SJCRH30 (cell line): ENCODE results near the gene RALGAPA1. TPM values are rescaled to one million over a fixed set of nuclear protein-coding genes. Genes with fewer than 3 reads are reported as not detected.
"Not testable (repeated sequence)": the region's sequence is repeated elsewhere in the genome, so short reads cannot be mapped to it uniquely, and the experiment has no call there.

ENCODE experiments used
- DNase-seq, 2 experiments: peaks; one replicate each; pipeline ENCODE4 v3.0.0-alpha.2; 2015 to 2020
- H3K27ac ChIP-seq: fragments of 250-450 bp; sonication (Bioruptor Pico); 2 replicates; pipeline ENCODE4 v1.5.1; 2020; ENCODE audit warnings: mild to moderate bottlenecking, moderate library complexity
- H3K27me3 ChIP-seq: fragments of 250-450 bp; sonication (Bioruptor Pico); 2 replicates; pipeline ENCODE4 v1.5.1; 2020; ENCODE audit warnings: mild to moderate bottlenecking, moderate library complexity
- H3K36me3 ChIP-seq: fragments of 250-450 bp; sonication (Bioruptor Pico); 2 replicates; pipeline ENCODE4 v1.5.1; 2020; ENCODE audit warnings: mild to moderate bottlenecking, moderate library complexity
- H3K4me1 ChIP-seq: fragments of 250-450 bp; sonication (Bioruptor Pico); 2 replicates; pipeline ENCODE4 v1.5.1; 2020; ENCODE audit warnings: mild to moderate bottlenecking, moderate library complexity
- H3K4me3 ChIP-seq: fragments of 250-450 bp; sonication (Bioruptor Pico); 2 replicates; pipeline ENCODE4 v1.5.1; 2020; ENCODE audit warnings: mild to moderate bottlenecking, moderate library complexity
- H3K9me3 ChIP-seq: fragments of 250-450 bp; sonication (Bioruptor Pico); replicated peaks from 2 replicates; pipeline ENCODE4 v1.5.1; 2020; ENCODE audit warnings: mild to moderate bottlenecking, moderate library complexity
- total RNA-seq: library from RNA; depleted of rRNA; stranded (reverse); fragments of >200 nt; shearing (Covaris generic); gene quantifications from 2 replicates; pipeline ENCODE4 v1.2.3, GENCODE V29; 2014

Gene RALGAPA1
- total RNA-seq, 1 experiment from 2014 or later = 25.9 TPM

- no peaks in the 10 kb centered on the region for H3K27me3 ChIP-seq
- no peak for DNase-seq
- H3K4me3 ChIP-seq = no peak overlapping the region
- H3K9me3 ChIP-seq = no peaks in the 10 kb centered on the region
- peaks cover 5% of the 10 kb centered on the region; the same call in 1 of the 2 replicates for H3K36me3 ChIP-seq
- no peaks in the 10 kb centered on the region for H3K4me1 ChIP-seq
- H3K27ac ChIP-seq = no peak overlapping the region
These were observed 49.0 kb downstream of the RALGAPA1 start for GRCh38 chr14:35760143-35760542.

GRCh38 chr14:35758523-35759129 lies 50.5 kb downstream of the RALGAPA1 start:
- Histone ChIP-seq H3K4me3 (no peak overlapping the region), H3K27me3 (no peaks in the 10 kb centered on the region), H3K27ac (no peak overlapping the region), H3K4me1 (no peaks in the 10 kb centered on the region), H3K36me3 (peaks cover 13% of the 10 kb centered on the region; the same call in 1 of the 2 replicates), H3K9me3 (no peaks in the 10 kb centered on the region)
- DNase-seq = no peak

DNA sequence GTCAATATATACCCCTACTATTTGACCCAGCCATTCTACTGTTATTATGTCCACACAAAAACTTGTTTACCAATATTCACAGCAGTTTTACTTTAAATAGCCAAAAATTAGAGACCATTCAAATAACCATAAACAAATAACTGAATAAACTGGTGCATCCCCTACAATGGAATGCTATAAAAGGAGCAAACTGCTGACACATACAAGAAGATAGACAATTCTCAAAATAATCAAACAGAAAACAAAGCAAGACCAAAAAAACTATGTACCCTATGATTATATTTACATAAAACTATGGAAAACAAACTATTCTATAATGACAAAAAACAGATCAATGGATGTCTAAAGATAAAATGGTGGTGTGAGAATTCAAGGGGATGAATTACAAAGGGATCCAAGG lies 54.4 kb downstream of the RALGAPA1 start:
- no peak overlapping the region for H3K4me3 ChIP-seq
- no peaks in the 10 kb centered on the region for H3K4me1 ChIP-seq
- no peak overlapping the region for H3K27ac ChIP-seq
- peaks cover 13% of the 10 kb centered on the region; the same call in 1 of the 2 replicates for H3K36me3 ChIP-seq
- DNase-seq = no peak
- H3K9me3 ChIP-seq = no peaks in the 10 kb centered on the region
- no peaks in the 10 kb centered on the region for H3K27me3 ChIP-seq

- H3K9me3 ChIP-seq = no peaks in the 10 kb centered on the region
- peaks cover 13% of the 10 kb centered on the region; the same call in 1 of the 2 replicates for H3K36me3 ChIP-seq
- DNase-seq = no peak
- no peaks in the 10 kb centered on the region for H3K27me3 ChIP-seq
- H3K4me1 ChIP-seq = no peaks in the 10 kb centered on the region
- H3K4me3 ChIP-seq = no peak overlapping the region
- no peak overlapping the region for H3K27ac ChIP-seq
These were observed 56.7 kb downstream of the RALGAPA1 start for GRCh38 chr14:35752380-35752779.

DNA sequence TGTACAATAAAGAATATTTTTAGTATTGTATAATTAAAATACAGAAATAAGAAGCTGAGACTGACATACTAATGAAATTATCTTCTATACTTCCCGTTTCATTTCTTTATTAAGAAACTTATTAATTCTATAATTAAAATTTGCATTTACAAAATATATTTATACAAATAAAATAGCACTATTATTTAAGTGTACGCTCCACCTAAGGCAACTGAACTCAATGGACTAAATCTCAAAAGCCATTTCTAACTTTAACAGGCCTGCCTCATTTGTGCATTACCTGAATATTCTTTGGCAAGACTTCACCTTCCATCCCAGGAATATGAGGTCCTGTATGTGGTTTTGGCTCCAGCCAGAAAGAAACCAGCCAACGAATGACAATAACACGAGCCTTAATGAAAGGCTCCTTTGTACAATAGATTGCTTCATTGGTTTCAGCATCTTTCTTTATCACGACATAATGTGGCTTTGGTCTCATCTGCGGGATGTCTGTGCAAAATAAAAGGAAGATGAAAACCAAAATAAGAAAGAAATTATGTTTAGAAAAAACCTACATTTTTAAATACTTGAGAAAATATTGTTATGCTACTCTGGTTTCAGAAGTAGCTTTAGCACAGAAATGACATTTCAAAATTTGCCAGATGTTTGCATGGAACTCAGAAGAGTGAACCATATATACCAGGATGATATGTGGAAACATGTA lies 58.7 kb downstream of the RALGAPA1 start:
- no peaks in the 10 kb centered on the region for H3K9me3 ChIP-seq
- no peaks in the 10 kb centered on the region for H3K27me3 ChIP-seq
- H3K4me3 ChIP-seq = no peak overlapping the region
- H3K27ac ChIP-seq = no peak overlapping the region
- DNase-seq = no peak
- H3K4me1 ChIP-seq = no peaks in the 10 kb centered on the region
- H3K36me3 ChIP-seq = peaks cover 10% of the 10 kb centered on the region; the same call in 1 of the 2 replicates

- Histone ChIP-seq H3K36me3 (0 out of 2 replicates have a peak, but pooled peaks cover 3% of the 10 kb centered on the region), H3K4me3 (no peak overlapping the region), H3K27me3 (no peaks in the 10 kb centered on the region), H3K4me1 (no peaks in the 10 kb centered on the region), H3K9me3 (no peaks in the 10 kb centered on the region), H3K27ac (no peak overlapping the region)
- DNase-seq = no peak
These were observed 61.7 kb downstream of the RALGAPA1 start for GRCh38 chr14:35747379-35747778.

DNA sequence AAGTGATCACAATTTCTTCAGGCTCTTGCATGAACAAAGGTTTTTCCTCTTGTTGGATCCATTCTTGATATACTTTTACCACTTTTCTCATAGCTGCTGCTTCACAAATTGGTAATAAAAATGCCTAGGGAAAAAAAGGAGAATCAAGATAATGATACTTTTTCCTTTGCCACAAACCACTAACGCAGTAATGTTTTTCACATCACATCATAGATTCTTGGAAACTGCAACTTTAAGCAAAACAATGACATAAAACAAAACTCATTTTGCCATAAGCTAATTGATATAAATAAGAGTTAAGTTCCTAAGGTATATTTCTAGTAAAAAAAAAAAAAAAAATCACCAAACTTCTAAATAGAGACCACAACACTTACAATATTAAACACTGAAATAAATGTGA lies 66.7 kb downstream of the RALGAPA1 start:
- H3K9me3 ChIP-seq = no peaks in the 10 kb centered on the region
- no peak overlapping the region for H3K27ac ChIP-seq
- H3K4me1 ChIP-seq = no peaks in the 10 kb centered on the region
- H3K27me3 ChIP-seq = no peaks in the 10 kb centered on the region
- 0 out of 2 replicates have a peak, but pooled peaks cover 3% of the 10 kb centered on the region for H3K36me3 ChIP-seq
- no peak for DNase-seq
- H3K4me3 ChIP-seq = no peak overlapping the region

GRCh38 chr14:35742032-35742371 lies 67.1 kb downstream of the RALGAPA1 start:
- H3K4me1 ChIP-seq = no peaks in the 10 kb centered on the region
- no peaks in the 10 kb centered on the region for H3K36me3 ChIP-seq
- no peak for DNase-seq
- no peak overlapping the region for H3K4me3 ChIP-seq
- no peaks in the 10 kb centered on the region for H3K27me3 ChIP-seq
- H3K27ac ChIP-seq = no peak overlapping the region
- H3K9me3 ChIP-seq = no peaks in the 10 kb centered on the region

GRCh38 chr14:35741345-35742031 lies 67.6 kb downstream of the RALGAPA1 start:
- Histone ChIP-seq H3K27ac (no peak overlapping the region), H3K27me3 (no peaks in the 10 kb centered on the region), H3K4me3 (no peak overlapping the region), H3K36me3 (no peaks in the 10 kb centered on the region; the same call in 1 of the 2 replicates), H3K9me3 (no peaks in the 10 kb centered on the region), H3K4me1 (no peaks in the 10 kb centered on the region)
- DNase-seq = no peak

DNA sequence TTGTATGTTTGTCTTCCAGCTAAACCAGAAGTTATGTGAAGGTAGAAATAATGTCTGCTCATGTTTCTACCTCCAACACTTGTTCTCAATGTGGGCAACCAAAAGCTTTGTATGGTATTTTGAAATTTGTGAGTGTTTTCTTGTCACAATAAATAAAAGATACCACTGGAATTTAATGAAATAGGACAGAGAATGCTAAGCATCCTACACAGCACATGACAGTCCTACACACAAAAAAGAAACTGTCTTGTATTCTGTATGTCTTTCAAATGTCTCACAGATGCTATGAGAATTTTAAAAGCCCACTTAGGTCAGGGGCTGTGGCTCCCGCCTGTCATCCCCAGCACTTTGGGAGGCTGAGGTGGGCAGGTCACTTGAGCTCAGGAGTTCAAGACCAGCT lies 68.9 kb downstream of the RALGAPA1 start:
- Histone ChIP-seq H3K9me3 (no peaks in the 10 kb centered on the region), H3K4me1 (no peaks in the 10 kb centered on the region), H3K36me3 (no peaks in the 10 kb centered on the region; the same call in 1 of the 2 replicates), H3K27me3 (no peaks in the 10 kb centered on the region), H3K27ac (no peak overlapping the region), H3K4me3 (no peak overlapping the region)
- DNase-seq = no peak

GRCh38 chr14:35735163-35735562 lies 73.9 kb downstream of the RALGAPA1 start:
- H3K27ac ChIP-seq, H3K27me3 ChIP-seq, H3K9me3 ChIP-seq, H3K36me3 ChIP-seq, H3K4me1 ChIP-seq, DNase-seq, H3K4me3 ChIP-seq: not testable (repeated sequence)

DNA sequence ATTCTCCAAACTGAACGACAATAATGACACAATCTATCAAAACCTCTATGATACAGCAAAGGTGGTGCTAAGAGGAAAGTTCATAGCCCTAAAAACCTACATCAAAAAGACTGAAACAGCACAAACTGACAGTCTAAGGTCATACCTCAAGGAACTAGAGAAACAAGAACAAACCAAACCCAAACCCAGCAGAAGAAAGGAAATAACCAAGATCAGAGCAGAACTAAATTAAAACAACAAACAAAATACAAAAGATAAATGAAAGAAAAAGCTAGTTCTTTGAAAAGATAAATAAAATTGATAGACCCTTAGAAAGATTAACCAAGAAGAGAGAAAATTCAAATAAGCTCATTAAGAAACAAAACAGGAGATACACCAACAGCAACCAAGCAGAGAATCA lies 75.6 kb downstream of the RALGAPA1 start:
- H3K4me1 ChIP-seq, H3K27me3 ChIP-seq, H3K9me3 ChIP-seq, DNase-seq, H3K4me3 ChIP-seq, H3K27ac ChIP-seq, H3K36me3 ChIP-seq: not testable (repeated sequence)

GRCh38 chr14:35730871-35731270 lies 78.2 kb downstream of the RALGAPA1 start:
- H3K27ac ChIP-seq = no peak overlapping the region
- H3K36me3 ChIP-seq = no peaks in the 10 kb centered on the region; the same call in none of the 2 replicates
- H3K27me3 ChIP-seq = no peaks in the 10 kb centered on the region
- no peak overlapping the region for H3K4me3 ChIP-seq
- H3K4me1 ChIP-seq = no peaks in the 10 kb centered on the region
- no peak for DNase-seq
- peaks cover 4% of the 10 kb centered on the region; the same call in 1 of the 2 replicates for H3K9me3 ChIP-seq

- Histone ChIP-seq H3K27me3 (no peaks in the 10 kb centered on the region), H3K4me1 (no peaks in the 10 kb centered on the region), H3K36me3 (no peaks in the 10 kb centered on the region; the same call in 1 of the 2 replicates), H3K4me3 (no peak overlapping the region), H3K9me3 (peaks cover 4% of the 10 kb centered on the region; the same call in 1 of the 2 replicates), H3K27ac (no peak overlapping the region)
- DNase-seq = no peak
These were observed 81.3 kb downstream of the RALGAPA1 start for GRCh38 chr14:35727764-35728163.

GRCh38 chr14:35725930-35726329 lies 83.2 kb downstream of the RALGAPA1 start:
- Histone ChIP-seq H3K27ac (no peak overlapping the region), H3K4me1 (no peaks in the 10 kb centered on the region), H3K9me3 (no peaks in the 10 kb centered on the region), H3K4me3 (no peak overlapping the region), H3K27me3 (no peaks in the 10 kb centered on the region), H3K36me3 (no peaks in the 10 kb centered on the region; the same call in 1 of the 2 replicates)
- no peak for DNase-seq
